Neural cell (in vitro differentiated cells): Measurements from ENCODE around the gene GARIN5A. TPM values are rescaled to one million over a fixed set of nuclear protein-coding genes. Genes with fewer than 3 reads are reported as not detected.

ENCODE experiments used
- H2AFZ ChIP-seq: fragments of 200-600, 300-800 bp; sonication (generic), shearing (Covaris generic); 2 replicates; pipeline ENCODE4 v1.6.0; 2014; ENCODE audit warnings: low read depth, mild to moderate bottlenecking, antibody characterized with exemption, low read length, moderate library complexity
- H3F3A ChIP-seq: fragments of 200-600 bp; shearing (Covaris generic); 2 replicates; pipeline ENCODE4 v1.6.1; 2016; ENCODE audit warnings: mild to moderate bottlenecking, moderate library complexity, mixed read lengths, antibody characterized with exemption, low read length; ENCODE audit not compliant: insufficient read depth, poor library complexity, severe bottlenecking
- H3K27ac ChIP-seq: fragments of 200-600, 300-800 bp; sonication (generic), shearing (Covaris generic); 2 replicates; pipeline ENCODE4 v1.5.1; 2014; ENCODE audit warnings: mild to moderate bottlenecking, low read length, moderate library complexity
- H3K27me3 ChIP-seq: fragments of 300-800, 200-600 bp; sonication (generic), shearing (Covaris generic); 2 replicates; pipeline ENCODE4 v1.6.0; 2014; ENCODE audit warnings: mild to moderate bottlenecking, low read depth, low read length, moderate library complexity; ENCODE audit not compliant: insufficient read depth
- H3K36me3 ChIP-seq: fragments of 300-800, 200-600 bp; sonication (generic), shearing (Covaris generic); 2 replicates; pipeline ENCODE4 v1.5.1; 2014; ENCODE audit warnings: mild to moderate bottlenecking, antibody characterized with exemption, low read length, moderate library complexity; ENCODE audit not compliant: insufficient read depth
- H3K4me2 ChIP-seq: fragments of 300-800, 200-600 bp; sonication (generic), shearing (Covaris generic); 2 replicates; pipeline ENCODE4 v1.6.0; 2014; ENCODE audit warnings: mild to moderate bottlenecking, low read length
- H3K4me3 ChIP-seq: fragments of 300-800, 200-600 bp; sonication (generic), shearing (Covaris generic); 2 replicates; pipeline ENCODE4 v1.5.1; 2014; ENCODE audit warnings: mild to moderate bottlenecking, low read length, moderate library complexity
- H3K79me2 ChIP-seq: fragments of 200-600 bp; shearing (Covaris generic); replicated peaks from 2 replicates; pipeline ENCODE4 v1.6.0; 2014; ENCODE audit warnings: mild to moderate bottlenecking, low read length, moderate library complexity; ENCODE audit not compliant: insufficient read depth
- H3K9ac ChIP-seq: fragments of 300-800, 200-600 bp; sonication (generic), shearing (Covaris generic); 2 replicates; pipeline ENCODE4 v1.6.1; 2016; ENCODE audit warnings: mild to moderate bottlenecking, low read length, mixed read lengths
- H3K9me2 ChIP-seq: fragments of 200-600 bp; shearing (Covaris generic); 2 replicates; pipeline ENCODE4 v1.6.1; 2016; ENCODE audit warnings: mild to moderate bottlenecking, low read length, mixed read lengths; ENCODE audit not compliant: insufficient read depth
- H3K9me3 ChIP-seq: fragments of 200-600, 300-800 bp; sonication (generic), shearing (Covaris generic); 2 replicates; pipeline ENCODE4 v1.6.1; 2016; ENCODE audit warnings: mild to moderate bottlenecking, mixed run types, low read length, moderate library complexity, mixed read lengths
- H4K20me1 ChIP-seq: fragments of 200-600 bp; shearing (Covaris generic); 2 replicates; pipeline ENCODE4 v1.6.1; 2016; ENCODE audit warnings: mild to moderate bottlenecking, mixed run types; ENCODE audit not compliant: insufficient read depth
- EP300 ChIP-seq: fragments of 450-650 bp; conservative IDR thresholded peaks from 2 replicates; pipeline ENCODE4 v1.6.1; 2014; ENCODE audit warnings: antibody characterized with exemption, mild to moderate bottlenecking, moderate library complexity; ENCODE audit not compliant: poor library complexity, severe bottlenecking
- EZH2 ChIP-seq: fragments of 200-600, 300-800 bp; shearing (Covaris generic), sonication (generic); IDR thresholded peaks from 2 replicates; pipeline ENCODE4 v1.6.1; 2014; ENCODE audit warnings: antibody characterized with exemption, low read length, borderline replicate concordance, mild to moderate bottlenecking; ENCODE audit not compliant: insufficient read depth, poor library complexity, severe bottlenecking
- MXI1 ChIP-seq: fragments of 450-650 bp; conservative IDR thresholded peaks from 2 replicates; pipeline ENCODE4 v1.6.1; 2014; ENCODE audit warnings: antibody characterized with exemption, mild to moderate bottlenecking; ENCODE audit not compliant: poor library complexity, severe bottlenecking
- POLR2AphosphoS5 ChIP-seq: IDR thresholded peaks from 2 replicates; pipeline ENCODE4 v1.6.1; 2012
- RAD21 ChIP-seq: fragments of 450-650 bp; conservative IDR thresholded peaks from 2 replicates; pipeline ENCODE4 v1.6.1; 2014; ENCODE audit warnings: antibody characterized with exemption, mild to moderate bottlenecking, moderate library complexity
- SMC3 ChIP-seq: fragments of 450-650 bp; conservative IDR thresholded peaks from 2 replicates; pipeline ENCODE4 v1.6.1; 2014; ENCODE audit warnings: antibody characterized with exemption, mild to moderate bottlenecking, moderate library complexity; ENCODE audit not compliant: poor library complexity
- TAF1 ChIP-seq: IDR thresholded peaks from 2 replicates; pipeline ENCODE4 v1.6.1; 2012; ENCODE audit warnings: low read depth
- polyA plus RNA-seq: library from polyadenylated mRNA; depleted of rRNA; stranded (reverse); fragments of >200 nt; gene quantifications from 2 replicates; pipeline ENCODE4 v1.2.3, GENCODE V29; 2014
- TF ChIP-seq, protein P1 (sequence below): fragments of 450-650 bp; IDR thresholded peaks from 2 replicates; pipeline ENCODE4 v1.5.1; 2014; ENCODE audit warnings: antibody characterized with exemption, mild to moderate bottlenecking, moderate library complexity; ENCODE audit not compliant: poor library complexity, severe bottlenecking
- TF ChIP-seq, protein P2 (sequence below): IDR thresholded peaks from 2 replicates; pipeline ENCODE4 v1.6.1; 2012; ENCODE audit warnings: borderline replicate concordance

Gene GARIN5A
- polyA plus RNA-seq, 1 donor from 2014 or later: 3.3 TPM

DNA sequence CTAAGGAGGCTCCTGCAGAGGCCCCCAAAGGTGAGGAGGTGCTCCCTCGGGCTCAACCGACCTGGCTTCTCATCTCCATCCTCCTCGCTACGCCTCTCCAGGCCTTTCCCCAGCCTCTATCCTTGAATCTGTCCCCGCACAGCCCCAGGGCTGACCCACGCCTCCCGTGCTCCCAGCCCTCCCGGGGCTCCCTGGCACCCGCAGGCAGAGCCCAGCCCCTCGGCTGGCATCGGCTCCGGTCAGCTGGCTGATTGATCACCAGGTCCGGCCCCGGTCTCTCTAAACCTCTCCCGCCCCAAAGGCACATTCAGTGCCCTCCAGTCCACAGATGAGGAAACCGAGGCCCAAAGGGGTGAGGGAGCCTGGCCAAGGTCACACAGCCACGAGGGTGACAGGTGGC is 41.4 kb downstream of the GARIN5A start:
- Histone ChIP-seq H3K36me3 (no peaks in the 10 kb centered on the region), H3K27ac (no peak overlapping the region), H3K9ac (no peak overlapping the region), H3K4me2 (no peak overlapping the region), H3K79me2 (no peaks in the 10 kb centered on the region), H3K27me3 (peaks cover 5% of the 10 kb centered on the region), H3K9me2 (no peaks in the 10 kb centered on the region), H3K9me3 (no peaks in the 10 kb centered on the region), H3F3A (no peaks in the 10 kb centered on the region), H3K4me3 (no peak overlapping the region), H2AFZ (no peak overlapping the region), H4K20me1 (no peaks in the 10 kb centered on the region)
- TF ChIP-seq MXI1: no peak
- no peak for TF ChIP-seq POLR2AphosphoS5
- TF ChIP-seq, protein P1, sequence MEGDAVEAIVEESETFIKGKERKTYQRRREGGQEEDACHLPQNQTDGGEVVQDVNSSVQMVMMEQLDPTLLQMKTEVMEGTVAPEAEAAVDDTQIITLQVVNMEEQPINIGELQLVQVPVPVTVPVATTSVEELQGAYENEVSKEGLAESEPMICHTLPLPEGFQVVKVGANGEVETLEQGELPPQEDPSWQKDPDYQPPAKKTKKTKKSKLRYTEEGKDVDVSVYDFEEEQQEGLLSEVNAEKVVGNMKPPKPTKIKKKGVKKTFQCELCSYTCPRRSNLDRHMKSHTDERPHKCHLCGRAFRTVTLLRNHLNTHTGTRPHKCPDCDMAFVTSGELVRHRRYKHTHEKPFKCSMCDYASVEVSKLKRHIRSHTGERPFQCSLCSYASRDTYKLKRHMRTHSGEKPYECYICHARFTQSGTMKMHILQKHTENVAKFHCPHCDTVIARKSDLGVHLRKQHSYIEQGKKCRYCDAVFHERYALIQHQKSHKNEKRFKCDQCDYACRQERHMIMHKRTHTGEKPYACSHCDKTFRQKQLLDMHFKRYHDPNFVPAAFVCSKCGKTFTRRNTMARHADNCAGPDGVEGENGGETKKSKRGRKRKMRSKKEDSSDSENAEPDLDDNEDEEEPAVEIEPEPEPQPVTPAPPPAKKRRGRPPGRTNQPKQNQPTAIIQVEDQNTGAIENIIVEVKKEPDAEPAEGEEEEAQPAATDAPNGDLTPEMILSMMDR: no peak
- TF ChIP-seq, protein P2, sequence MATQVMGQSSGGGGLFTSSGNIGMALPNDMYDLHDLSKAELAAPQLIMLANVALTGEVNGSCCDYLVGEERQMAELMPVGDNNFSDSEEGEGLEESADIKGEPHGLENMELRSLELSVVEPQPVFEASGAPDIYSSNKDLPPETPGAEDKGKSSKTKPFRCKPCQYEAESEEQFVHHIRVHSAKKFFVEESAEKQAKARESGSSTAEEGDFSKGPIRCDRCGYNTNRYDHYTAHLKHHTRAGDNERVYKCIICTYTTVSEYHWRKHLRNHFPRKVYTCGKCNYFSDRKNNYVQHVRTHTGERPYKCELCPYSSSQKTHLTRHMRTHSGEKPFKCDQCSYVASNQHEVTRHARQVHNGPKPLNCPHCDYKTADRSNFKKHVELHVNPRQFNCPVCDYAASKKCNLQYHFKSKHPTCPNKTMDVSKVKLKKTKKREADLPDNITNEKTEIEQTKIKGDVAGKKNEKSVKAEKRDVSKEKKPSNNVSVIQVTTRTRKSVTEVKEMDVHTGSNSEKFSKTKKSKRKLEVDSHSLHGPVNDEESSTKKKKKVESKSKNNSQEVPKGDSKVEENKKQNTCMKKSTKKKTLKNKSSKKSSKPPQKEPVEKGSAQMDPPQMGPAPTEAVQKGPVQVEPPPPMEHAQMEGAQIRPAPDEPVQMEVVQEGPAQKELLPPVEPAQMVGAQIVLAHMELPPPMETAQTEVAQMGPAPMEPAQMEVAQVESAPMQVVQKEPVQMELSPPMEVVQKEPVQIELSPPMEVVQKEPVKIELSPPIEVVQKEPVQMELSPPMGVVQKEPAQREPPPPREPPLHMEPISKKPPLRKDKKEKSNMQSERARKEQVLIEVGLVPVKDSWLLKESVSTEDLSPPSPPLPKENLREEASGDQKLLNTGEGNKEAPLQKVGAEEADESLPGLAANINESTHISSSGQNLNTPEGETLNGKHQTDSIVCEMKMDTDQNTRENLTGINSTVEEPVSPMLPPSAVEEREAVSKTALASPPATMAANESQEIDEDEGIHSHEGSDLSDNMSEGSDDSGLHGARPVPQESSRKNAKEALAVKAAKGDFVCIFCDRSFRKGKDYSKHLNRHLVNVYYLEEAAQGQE: no peak
- no peak for TF ChIP-seq TAF1
- no peak for TF ChIP-seq SMC3

DNA sequence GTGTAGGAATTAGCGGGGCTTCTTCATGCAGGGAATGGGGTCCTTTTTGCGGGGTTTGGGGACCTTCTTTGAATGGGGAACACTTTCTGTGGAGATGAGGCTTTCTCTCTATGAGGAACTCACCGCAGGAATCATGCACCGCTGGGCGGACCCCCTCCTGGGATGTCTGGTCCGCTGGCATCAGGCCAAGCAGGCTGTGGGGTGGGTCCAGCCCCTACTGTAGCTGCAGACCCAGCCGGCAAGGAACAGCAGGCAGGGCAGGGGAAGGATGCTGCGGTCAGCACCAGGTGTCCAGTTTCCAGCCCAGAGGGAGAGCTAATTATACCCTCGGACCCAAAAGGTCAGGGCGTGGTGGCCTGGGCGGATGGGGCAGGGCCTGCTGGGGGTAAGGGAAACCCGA is 42.1 kb downstream of the GARIN5A start:
- H3K4me3 ChIP-seq: no peak overlapping the region
- no peaks in the 10 kb centered on the region for H3F3A ChIP-seq
- no peaks in the 10 kb centered on the region for H3K9me3 ChIP-seq
- H3K27ac ChIP-seq: no peak overlapping the region
- H2AFZ ChIP-seq: no peak overlapping the region
- H3K27me3 ChIP-seq: peaks cover 5% of the 10 kb centered on the region
- TF ChIP-seq MXI1 (no peak), EP300 (no peak), TAF1 (no peak), POLR2AphosphoS5 (no peak), RAD21 (no peak), SMC3 (no peak), EZH2 (no peak)
- TF ChIP-seq, protein P2: no peak
- TF ChIP-seq, protein P1: no peak
- no peak overlapping the region for H3K4me2 ChIP-seq
- H3K36me3 ChIP-seq: no peaks in the 10 kb centered on the region
- H3K9ac ChIP-seq: no peak overlapping the region
- no peaks in the 10 kb centered on the region for H4K20me1 ChIP-seq
- H3K9me2 ChIP-seq: no peaks in the 10 kb centered on the region
- no peaks in the 10 kb centered on the region for H3K79me2 ChIP-seq
